GM12892 (cell line): Measurements from ENCODE around the gene SLC41A3.
"Not testable (repeated sequence)": the region's sequence is repeated elsewhere in the genome, so short reads cannot be mapped to it uniquely, and the experiment has no call there.

Experiments
- POLR2A ChIP-seq: IDR thresholded peaks from 2 replicates; pipeline ENCODE4 v1.6.1; 2011; ENCODE audit warnings: low read depth, low read length, control low read depth
- TAF1 ChIP-seq: IDR thresholded peaks from 2 replicates; pipeline ENCODE4 v1.6.1; 2011; ENCODE audit warnings: low read depth, mild to moderate bottlenecking, control low read depth, low read length, borderline replicate concordance

DNA sequence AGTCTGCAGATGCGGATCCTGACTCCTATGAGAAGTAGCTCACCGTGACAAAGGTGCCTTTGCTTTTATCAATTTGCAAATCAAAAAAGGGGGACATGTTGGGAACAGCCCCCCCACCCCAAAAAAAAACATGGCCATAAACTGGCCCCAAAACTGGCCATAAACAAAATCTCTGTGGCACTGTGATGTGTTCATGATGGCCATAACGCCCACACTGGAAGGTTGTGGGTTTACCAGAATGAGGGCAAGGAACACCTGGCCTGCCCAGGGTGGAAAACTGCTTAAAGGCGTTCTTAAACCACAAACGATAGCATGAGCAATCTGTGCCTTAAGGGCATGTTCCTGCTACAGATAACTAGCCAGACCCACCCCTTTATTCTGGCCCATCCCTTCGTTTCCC, 12.3 kb upstream of the SLC41A3 start:
- TF ChIP-seq TAF1, POLR2A: not testable (repeated sequence)
